ENCODE data around the gene BFSP1. TPM values are rescaled to one million over a fixed set of nuclear protein-coding genes. Genes with fewer than 3 reads are reported as not detected.

BFSP1 gene
- total RNA-seq, 4 donors from 2014 or later: 0.33 to 1.1 (median 0.64) TPM

GRCh38 chr20:17520583-17520982 is 10.6 kb downstream of the BFSP1 start:
- TF ChIP-seq CTCF (IDR thresholded peaks at IDR 0.05; ENCODE audit: low read depth): no peak

DNA sequence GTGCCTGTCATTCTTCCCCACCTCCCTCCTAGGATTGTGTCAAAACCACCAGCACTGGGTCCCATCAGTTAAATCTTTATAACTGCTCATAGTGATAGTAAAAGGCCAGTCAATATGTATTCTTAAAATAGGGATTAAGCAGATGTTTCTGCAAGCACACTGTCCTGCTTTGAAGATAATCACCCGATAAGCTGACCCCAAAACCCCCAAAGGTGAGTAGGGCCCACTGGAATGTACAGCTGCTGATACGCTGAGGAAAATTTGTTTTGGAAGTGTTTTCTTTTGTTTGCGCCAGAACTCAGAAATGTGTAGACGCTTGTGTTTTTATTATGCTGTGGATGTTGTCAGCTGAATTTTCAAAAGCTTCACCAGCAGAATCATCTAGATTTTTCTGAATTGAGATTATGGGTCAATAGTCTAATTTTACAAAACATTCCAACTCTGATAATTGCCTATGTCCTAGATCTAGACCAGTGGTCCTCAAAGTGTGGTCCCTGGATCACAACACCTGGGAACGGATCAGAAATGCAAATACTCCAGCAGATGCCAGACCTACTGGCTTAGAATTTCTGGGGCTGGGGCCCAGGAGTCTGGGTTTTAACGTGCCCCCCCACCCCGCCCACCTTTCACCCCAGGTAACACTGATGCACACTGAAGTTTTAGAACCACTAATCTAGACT is 11.4 kb downstream of the BFSP1 start:
- TF ChIP-seq CTCF (IDR thresholded peaks at IDR 0.05; ENCODE audit: low read depth): no peak

DNA sequence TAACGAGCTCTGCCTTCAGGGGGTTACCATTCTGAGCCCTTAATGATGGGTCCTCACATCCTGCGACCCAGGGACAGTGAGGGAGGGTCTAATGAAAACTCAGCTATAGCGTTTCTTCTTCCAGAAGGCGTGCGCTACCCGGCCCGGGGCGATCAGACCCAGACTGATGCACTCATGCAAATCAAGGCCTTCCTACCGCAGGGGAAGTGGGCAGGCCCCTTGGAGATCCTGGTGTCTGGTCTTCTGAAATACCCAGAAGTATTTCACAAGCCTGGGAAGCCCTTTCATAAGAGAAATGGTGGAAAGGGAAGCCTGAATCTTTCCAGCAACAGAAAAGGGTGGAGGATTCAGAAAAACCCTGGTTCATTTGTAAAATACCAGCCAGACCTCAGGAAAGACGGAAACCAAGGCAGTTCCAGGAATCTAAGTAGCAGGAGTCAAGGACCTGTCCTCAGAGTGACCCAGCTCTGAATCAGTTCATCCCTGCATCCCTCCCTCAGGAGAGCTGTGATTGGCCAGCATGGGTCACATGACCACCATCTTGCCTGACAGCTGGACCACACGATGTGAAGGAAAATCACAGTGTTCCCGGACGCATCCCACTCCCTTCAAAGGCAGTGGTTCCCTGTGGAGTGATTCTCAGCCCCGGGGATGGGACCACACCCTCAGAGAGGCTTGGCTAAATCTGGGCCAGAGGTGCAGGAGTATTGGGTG is 12.7 kb downstream of the BFSP1 start:
- TF ChIP-seq CTCF (IDR thresholded peaks at IDR 0.05; ENCODE audit: low read depth): no peak

DNA sequence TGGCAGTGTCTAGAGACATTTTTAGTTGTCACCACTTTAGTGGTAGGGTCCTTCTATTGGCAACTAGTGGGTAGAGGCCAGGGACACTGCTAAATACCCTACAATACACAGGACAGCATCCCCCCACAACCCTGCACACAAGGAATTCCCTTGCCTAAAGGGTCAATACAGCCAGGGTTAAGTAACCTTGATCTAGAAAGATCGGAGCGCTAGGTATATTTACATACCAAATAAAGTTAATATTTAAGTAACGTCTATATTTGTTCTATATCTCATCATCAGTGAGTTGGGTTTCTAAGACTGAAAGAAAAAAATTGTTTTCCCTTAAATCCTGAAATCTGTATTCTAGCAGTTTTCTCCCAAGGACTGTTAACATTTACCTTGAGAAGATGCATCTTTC is 16.1 kb downstream of the BFSP1 start:
- no peak for TF ChIP-seq CTCF (IDR thresholded peaks at IDR 0.05; ENCODE audit: low read depth)

- TF ChIP-seq CTCF (IDR thresholded peaks at IDR 0.05; ENCODE audit: low read depth): no peak
Measured at GRCh38 chr20:17513939-17514338, 17.2 kb downstream of the BFSP1 start.

GRCh38 chr20:17511401-17511800 is 19.8 kb downstream of the BFSP1 start:
- no peak for TF ChIP-seq CTCF (IDR thresholded peaks at IDR 0.05; ENCODE audit: low read depth)

GRCh38 chr20:17510548-17510947 is 20.6 kb downstream of the BFSP1 start:
- TF ChIP-seq CTCF (IDR thresholded peaks at IDR 0.05; ENCODE audit: low read depth): no peak

Data from subcutaneous adipose tissue (tissue), 4 donors.